Central memory CD4-positive, alpha-beta T cell (primary cell): Measurements from ENCODE around the gene STARD3.

ENCODE experiments used
- DNase-seq: peaks from one replicate; pipeline ENCODE4 v3.0.0; 2022

STARD3 gene

DNA sequence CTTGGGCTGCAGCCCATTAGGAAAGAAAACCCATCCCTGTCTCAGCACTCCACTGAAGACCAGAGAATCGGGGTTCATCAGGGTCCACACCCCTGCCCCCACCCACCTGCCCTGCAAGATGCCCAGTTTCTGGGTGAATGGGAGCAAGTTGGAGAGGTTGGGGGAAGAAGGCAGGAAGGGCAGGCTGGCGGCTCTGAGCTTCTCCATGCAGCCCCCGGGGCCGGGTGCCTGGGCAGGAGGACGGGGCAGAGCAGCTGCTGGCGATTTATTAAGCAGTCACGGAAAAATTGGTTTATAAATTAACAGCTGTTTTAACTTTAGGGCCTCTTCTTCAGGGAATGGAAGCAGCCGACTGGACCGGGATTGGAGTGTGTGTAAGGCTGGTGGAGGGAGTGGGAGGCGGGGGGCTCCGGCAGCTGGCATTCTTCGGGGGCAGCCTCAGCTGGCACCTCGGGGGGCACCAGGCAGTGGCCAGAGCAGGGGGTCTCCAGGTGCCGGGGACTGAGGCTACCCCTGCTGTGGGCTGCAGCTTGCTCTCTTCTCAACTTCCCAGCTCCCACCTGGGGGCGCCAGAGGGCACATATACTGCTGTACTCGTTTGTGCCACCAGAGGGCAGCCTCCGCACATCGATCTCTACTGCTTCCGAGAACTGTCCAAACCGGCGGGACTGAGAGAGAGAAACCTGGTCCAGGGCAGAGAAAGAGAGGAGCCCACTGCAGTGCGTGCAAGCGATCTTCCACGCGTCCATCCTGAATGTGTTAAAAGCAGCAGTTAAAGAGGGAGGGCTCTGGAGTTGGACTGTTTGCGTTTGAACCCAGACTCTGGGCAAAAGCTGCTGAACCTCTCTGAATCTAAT, 15.2 kb upstream of the STARD3 start:
- DNase-seq = peak; percentile 81

DNA sequence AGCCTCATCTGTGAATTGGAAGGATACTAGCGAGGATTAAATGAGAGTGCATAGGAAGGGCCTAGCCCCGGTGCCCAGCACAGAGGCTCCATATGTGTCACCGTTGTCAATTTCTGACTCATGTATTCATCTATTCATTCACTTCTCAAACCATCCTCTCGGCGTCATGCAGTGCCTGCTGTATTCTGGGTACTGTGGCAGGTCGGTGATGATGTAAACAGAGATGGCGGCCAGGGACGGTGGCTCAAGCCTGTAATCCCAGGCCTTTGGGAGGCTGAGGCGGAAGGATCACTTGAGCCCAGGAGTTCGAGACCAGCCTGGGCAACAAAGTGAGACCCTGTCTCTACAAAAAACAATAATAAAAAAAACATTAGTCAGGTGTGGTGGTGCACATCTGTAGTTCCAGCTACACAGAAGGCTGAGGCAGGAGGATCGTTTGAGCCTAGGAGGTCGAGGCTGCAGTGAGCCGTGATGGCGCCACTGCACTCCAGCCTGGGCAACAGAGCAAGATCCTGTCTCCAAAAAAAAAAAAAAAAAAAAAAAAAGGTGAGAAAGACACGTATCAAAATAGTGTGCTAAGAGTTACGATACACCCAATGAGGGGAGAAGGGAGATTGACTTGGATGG, 14.5 kb upstream of the STARD3 start:
- DNase-seq = no peak

DNA sequence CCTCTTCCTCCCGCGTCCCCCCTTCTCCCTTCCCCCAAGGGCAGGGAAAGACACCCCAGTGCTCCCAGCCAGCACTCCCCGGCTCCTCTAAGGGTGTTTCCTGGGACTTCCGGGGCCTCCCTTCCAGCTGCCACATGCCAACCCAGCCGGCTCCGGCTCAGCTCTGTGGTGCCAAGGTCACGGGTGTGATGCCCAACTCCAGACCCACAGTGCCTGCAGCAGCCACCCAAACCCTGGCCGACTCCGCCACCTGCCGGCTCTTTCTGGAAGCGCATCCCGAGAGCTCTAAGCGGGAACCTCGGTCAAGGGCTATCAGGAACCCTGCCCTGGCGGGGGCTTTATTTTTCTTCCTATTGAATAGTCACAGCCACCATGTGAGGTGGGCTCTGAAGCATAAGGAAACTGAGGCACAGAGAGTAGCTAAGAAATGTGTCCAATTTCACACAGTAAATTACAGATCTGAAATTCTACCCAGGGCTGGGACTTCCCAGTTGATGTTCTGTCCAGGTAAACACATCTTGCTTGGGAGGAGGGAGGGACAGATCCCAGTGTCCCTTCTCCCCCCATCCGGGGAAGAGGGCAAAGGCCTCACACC, 13.5 kb upstream of the STARD3 start:
- DNase-seq = peak; percentile 71

DNA sequence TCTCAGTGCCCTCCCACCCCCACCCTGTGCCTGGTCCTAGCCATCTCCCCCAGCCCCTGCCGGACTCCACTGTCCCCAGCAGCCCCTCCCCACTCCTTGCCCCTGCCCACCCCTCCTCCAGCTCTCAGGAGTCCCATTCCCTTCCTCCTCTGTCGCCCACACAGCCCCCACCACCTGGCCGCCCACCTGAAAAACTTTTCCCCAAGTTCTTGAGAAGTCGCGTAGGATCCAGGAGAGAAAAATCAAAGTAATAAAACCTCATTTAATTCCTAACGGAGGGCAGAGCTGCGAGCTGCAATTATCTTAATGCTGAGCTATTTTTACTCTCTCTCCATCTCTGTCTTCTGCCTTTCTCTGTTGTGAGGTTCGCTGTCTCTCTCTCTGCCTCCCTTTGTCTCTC, 12.6 kb upstream of the STARD3 start:
- no peak for DNase-seq

DNA sequence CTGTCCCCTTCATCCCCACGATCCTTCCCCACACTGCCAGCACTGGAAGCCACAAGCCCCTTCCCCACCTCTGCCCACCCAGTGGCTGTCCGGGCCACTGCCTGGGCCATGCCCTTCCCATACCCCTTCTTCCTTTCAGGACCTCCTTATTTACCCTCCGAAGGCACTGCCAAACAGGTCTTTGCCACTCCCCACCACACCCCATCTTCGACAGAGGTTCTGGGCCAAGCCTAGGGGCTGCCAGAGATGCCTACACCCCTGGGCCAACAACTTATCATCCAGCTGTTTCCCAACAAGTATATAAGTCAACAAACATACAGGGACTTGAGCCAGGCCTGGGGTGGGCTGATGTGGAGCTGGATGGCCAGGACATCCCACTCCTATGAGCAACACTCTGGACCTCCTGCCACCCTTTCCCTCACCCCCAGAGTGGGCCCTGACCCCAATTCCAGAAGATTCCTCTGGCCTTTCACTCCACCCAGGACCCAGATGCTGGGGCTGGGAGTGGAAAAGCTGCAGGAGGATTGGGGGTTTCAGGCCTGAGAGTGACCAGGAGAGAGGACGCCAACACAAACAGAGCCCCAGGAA, 11.7 kb upstream of the STARD3 start:
- no peak for DNase-seq

DNA sequence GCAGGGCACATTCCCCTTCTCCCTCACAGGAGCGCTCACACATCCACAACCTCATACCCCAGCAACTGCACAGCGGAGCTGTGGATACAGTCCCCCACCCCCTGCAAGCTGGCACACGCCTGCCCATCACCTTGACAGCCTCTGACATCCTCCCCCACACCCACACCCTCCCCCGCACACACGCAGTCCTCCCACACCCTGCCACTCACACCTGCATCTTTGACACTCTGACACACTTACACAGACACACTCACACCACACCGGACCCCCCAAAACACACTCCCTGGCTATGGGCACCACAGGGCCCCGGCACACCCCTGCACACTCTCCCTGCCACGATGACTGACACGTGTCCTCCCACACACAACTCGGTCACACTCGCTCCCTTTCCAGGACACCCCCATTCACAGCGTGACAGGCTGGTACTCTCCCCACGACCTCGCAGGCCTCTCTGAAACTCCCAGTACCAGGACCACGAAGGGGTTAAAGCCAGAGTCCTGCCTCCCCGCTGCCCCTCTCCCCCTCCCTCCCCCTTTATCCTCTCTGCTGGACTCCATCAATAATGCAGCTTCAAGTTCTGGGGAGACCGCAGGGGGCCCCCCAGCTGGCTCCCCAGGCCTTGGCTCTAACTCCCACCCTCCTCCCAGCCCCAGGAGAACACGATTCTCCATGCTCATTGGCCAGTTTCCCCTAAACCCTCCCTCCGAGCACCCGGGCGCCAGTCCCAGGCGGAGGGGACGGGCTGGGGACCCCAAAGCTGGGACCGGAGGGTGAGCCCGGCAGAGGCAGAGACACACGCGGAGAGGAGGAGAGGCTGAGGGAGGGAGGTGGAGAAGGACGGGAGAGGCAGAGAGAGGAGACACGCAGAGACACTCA, 10.5 kb upstream of the STARD3 start, which contains the start of gene PPP1R1B:
TSS of gene PPP1R1B (plus strand) at position 782 of the 876 bp plus-strand sequence. CDS start 441 bp downstream, outside the sequence.
- no peak for DNase-seq

DNA sequence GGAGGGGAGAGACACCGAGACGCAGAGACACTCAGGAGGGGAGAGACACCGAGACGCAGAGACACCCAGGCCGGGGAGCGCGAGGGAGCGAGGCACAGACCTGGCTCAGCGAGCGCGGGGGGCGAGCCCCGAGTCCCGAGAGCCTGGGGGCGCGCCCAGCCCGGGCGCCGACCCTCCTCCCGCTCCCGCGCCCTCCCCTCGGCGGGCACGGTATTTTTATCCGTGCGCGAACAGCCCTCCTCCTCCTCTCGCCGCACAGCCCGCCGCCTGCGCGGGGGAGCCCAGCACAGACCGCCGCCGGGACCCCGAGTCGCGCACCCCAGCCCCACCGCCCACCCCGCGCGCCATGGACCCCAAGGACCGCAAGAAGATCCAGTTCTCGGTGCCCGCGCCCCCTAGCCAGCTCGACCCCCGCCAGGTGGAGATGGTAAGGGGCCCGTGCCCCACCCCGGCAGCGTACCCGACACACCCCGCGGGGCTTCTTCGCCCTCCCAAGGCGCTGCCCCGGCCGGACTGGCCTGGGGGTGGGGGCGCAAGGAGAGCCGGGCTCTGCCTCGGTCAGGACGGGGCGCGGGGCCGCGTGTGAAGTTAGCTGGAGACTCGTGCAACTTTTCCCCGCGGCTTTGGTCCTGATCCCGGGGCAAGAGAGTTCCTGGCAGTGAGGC, 9.8 kb upstream of the STARD3 start:
- no peak for DNase-seq

DNA sequence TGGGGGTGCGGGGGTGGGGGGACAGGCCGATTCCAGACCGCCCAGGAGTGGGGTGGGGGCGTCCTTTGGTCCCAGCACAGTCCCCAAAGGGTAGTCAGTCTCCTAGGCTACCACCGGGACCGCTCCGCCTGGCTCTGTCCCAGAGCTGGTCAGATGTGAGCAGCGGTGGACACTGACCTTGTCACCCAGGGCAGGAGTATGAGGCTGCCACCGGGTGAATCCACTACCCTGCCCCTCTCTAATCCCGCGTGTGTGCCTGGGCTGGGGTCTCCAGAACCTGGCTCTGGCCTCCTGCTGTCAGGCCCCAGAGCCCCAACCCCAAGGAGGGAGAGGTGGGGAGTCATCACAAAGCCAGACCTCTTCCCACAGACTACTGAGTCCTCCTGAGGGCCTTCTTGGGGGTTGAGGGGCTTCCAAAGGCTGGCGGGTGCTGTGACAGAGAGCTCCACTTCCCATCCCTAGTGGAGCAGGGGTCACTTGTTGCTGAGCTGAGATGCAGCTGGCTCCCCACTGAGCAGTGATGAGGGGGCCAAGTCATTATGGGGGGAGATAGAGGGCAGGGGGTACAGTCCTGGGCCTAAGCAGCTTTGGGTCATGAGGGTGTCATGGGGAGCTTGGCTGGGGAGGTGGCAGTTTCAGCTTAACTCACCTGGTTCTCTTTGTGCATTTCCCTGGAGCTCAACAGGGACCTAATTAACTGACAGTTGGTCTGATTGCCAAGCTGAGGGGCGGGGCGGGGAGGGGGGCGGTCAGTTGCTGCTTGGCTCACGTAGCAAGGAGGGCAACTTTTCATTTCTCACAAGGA, 9.0 kb upstream of the STARD3 start:
- DNase-seq = no peak

DNA sequence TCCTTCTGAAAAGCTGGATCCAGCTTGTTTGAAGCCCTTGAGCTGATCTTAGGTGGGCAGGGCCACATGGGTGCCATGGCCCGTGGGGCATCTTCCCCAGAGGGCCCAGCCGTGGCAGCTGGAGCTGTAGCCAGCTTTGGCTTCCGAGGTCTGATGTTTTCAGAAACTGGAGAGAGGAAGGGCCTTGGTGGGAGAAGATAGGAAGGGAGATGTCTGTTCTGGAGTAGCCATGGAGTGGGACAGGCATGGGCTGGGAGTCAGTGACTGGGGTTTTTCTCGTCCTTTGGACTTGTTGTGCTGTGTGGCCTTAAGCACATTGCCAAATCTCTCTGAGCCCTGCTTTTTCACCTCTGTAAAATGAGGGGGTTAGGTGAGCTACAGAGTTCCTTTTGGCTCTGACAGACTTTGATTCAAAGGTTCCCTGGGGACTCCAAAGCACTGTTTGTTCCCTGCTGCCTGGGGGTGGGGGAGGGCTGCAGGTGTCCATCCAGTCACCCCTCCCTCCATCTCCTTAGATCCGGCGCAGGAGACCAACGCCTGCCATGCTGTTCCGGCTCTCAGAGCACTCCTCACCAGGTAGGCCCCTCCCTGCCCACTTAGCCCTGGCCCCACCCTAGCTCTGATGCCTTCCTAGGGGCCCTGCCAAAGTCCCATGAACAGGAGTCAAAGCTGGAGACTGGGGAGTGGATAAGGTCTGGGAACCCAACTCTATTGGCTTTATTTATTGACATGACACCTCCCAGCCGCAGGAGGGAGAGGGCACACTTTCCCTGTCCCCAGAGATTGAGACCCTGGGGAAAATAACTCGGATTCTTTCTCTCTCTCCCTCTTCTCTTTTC, 8.1 kb upstream of the STARD3 start:
- no peak for DNase-seq

DNA sequence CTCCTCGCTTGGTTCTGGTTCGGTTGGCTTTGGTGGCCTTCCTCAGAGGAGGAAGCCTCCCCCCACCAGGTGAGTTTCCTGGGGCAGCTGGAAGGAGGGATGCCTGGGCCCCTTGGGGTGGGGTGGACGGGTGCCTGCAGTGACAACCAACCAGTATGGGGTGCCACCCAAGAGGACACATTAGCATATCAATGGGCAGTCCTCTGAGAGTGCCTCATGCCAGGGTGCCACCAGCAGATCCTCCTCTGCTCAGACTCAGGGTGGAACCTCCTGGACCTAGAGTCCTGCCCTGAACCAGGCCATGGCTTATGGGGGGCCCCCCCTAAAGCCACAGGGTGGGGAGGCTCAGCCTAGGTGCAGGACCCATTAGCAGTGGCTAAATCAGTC, 7.5 kb upstream of the STARD3 start:
- DNase-seq = no peak

DNA sequence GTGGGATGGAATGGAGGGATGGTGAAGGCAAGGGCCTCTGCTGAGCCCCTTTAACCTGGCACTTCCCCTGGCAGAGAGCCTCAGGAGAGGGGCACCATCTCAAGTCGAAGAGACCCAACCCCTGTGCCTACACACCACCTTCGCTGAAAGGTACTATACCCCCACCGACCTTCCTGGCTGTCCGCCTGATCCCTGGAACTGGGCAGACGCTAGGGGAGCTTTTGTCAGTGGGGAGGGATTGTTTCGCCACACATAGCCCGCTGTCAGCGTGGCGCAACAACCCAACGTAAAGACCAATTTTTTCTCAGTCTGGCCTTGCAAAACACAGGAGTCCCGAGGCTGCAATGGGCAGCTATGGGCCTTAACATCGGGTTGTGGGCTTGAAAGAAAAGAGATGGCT, 7.0 kb upstream of the STARD3 start:
- DNase-seq = no peak

DNA sequence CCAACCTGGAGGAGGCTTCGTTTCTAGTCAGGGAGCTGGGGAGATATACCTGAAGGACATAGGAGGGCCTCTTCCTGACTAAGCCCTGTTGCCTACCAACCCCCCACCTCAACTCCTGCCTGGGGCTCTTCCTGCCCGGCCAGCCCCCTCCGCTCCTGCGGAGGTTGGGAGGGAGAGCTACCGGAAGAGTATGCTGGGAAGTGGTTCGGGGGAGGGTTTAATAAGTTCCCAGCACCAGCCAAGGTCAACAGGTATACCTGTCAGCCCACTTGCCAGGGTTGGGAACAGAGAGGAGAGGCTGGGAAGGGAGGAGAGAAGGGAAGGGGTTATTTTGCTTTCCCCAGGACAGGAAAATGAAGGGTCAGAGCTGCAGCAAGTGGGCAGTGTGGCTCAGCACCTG, 5.5 kb upstream of the STARD3 start:
- DNase-seq = no peak

DNA sequence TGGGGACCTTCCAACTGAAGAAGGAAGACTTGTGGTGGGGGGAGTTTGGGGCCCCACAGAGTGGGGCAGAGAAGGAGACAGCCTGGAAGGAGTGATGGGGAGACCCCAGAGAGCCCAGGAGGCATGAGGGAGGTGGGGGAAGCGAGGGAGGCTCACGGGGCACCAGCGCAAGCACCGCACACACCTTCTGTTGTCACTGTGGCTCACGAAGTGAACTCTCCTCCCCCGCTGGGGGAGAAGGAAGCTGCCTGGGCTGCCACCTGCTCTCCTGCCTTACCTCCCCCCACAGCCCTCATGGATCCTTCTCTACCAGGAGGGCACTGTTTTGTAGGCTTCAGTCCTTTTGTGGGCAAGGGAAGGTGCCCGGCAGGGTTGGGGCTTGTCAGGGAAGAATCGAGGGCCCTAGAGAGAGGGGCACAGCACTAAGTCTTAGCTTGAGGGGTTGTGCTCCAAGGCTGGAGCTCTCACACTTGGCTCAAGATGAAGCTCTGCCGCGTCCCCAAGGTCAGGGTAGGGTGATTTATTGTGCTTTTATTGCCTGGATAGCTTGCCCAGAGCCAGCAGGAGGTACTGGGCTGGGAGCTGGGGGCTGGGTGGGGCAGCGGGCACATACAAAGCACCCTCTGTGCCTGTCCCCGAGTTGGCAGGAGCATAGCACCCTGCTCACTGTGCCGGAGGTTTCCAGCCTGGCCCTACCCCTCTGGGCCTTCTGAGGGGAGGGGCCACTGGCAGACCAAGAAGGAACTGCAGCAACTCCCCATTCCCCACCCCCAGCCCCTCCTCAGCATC, 4.6 kb upstream of the STARD3 start:
- DNase-seq = no peak

DNA sequence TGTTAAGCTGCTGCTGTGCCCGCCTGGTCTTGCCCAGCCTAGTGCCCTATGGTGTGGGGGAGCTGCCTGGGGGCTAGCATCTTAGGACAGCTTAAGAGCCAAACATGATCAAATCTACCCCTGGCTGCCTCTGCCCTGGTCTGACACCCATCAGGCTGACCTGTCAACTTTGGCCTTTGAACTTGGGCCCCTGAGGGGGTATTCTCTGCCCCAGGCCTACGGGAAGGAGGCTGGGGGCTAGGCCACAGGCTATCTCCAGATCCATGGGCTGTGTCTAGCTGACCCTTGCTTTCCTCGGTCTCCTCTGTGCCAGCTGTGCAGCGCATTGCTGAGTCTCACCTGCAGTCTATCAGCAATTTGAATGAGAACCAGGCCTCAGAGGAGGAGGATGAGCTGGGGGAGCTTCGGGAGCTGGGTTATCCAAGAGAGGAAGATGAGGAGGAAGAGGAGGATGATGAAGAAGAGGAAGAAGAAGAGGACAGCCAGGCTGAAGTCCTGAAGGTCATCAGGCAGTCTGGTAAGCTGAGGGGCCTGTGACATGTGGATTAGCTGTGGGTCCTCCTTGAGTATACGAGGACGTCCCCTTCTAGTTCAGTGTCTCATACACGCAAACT, 3.3 kb upstream of the STARD3 start:
- no peak for DNase-seq

DNA sequence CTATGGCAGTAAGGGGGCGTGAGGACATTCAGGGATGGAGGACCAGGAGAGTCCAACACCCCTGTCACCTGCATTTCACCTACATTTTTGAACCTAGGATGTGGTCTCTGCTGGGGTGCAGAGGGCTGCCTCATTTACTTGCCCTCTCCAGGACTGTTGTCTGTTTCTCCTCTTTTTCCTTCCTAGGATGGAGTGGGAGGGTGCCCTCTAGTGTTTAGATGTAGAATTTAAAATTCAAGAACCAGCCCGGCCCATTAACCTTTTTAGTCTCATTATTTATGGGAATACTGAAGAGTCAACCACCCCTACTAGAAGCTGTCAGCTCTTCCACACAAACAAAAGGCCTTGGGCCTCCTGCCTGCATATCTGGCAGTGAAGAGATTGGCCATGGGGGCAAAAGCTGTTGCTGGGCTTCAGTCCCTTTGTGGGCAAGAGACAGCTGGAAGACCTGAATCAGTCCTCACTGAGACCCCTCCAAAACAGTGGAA, 2.5 kb upstream of the STARD3 start:
- DNase-seq = peak; percentile 36

DNA sequence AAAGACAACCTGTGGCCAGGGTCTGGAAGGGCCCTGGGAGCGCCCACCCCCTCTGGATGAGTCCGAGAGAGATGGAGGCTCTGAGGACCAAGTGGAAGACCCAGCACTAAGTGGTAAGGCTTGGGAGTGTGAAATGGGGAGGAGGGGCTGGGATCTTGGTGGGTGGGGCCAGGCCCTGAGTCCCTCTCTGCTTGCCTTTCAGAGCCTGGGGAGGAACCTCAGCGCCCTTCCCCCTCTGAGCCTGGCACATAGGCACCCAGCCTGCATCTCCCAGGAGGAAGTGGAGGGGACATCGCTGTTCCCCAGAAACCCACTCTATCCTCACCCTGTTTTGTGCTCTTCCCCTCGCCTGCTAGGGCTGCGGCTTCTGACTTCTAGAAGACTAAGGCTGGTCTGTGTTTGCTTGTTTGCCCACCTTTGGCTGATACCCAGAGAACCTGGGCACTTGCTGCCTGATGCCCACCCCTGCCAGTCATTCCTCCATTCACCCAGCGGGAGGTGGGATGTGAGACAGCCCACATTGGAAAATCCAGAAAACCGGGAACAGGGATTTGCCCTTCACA, 1.2 kb upstream of the STARD3 start:
- DNase-seq = no peak

DNA sequence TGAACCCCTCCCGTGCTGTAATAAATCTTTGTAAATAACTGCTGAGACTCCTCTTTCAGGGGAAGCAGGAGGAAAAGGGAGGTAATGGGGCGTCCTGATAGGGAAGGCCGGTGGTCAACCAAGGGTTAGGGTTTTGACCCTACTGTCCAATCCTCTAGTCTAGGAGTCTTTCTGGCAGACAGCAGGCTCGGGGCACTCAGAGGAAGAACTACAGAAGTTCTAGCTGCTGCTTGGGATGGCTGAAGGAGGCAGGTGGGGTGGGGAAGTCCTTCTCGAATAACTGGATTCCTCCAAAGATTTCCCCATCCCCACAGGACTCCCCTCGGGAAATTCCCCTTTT, 387 bp upstream of the STARD3 start:
- no peak for DNase-seq

DNA sequence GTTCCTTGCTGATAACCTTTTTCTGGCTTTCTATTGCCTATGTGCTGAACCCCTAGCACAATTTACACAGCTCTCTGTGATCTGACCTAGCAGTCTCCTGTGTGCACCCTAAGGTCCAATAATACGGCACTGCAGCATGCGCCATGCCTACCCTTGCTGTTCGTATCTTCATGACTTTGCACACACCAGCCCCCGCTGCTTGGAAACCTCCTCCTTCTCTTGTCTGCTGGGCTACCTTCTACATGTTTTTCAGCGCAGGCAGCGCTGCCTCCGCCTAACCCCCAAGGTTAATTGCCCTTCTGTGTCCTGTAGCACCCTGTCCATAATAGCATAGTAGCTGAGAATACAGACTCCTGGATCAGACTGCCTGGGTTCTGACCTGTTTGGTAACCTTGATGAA, 1.4 kb downstream of the STARD3 start:
- DNase-seq = no peak
